Uterus (tissue), 2 donors: Measurements from ENCODE around the gene MSN.

ENCODE experiments used
- CTCF ChIP-seq, 4 experiments: fragments of 200-600 bp in 2 of 4; fragments of 450-650 bp in 2 of 4; sonication (generic) in 2 of 4; IDR thresholded peaks; one replicate each; pipeline ENCODE4 v1.5.1; 2016 to 2019; ENCODE audit warnings: antibody characterized with exemption in 4 of 4, mild to moderate bottlenecking in 2 of 4, moderate library complexity in 1 of 4
- POLR2A ChIP-seq, 2 donors: fragments of 450-650 bp; IDR thresholded peaks; one replicate each; pipeline ENCODE4 v1.6.1; 2016; ENCODE audit warnings: antibody characterized with exemption in 2 of 2, mild to moderate bottlenecking in 1 of 2, moderate library complexity in 1 of 2

- TF ChIP-seq CTCF (IDR thresholded peaks at IDR 0.05) = no peak
- no peak for TF ChIP-seq POLR2A (IDR thresholded peaks at IDR 0.05)
Measured at GRCh38 chrX:65697211-65697641, 29.8 kb downstream of the MSN start.
